ENCODE measurements around the gene INO80B.

The INO80B gene

GRCh38 chr2:74423231-74424095 lies 31.4 kb upstream of the INO80B start:
- H3K27ac ChIP-seq = no peak overlapping the region
- peaks cover 0 to 17% (median 10%) of the 10 kb centered on the region in 4 donors for H3K4me1 ChIP-seq
- no peaks in the 10 kb centered on the region for H3K27me3 ChIP-seq
- intact Hi-C loops (cut with DNase I; ENCODE audit: low total_unique reads) = no loop called here
- H3K4me3 ChIP-seq = no peak overlapping the region
- peaks cover 0 to 35% (median 24%) of the 10 kb centered on the region in 3 donors for H3K36me3 ChIP-seq
- DNase-seq = no peak
- no peak for TF ChIP-seq CTCF (IDR thresholded peaks at IDR 0.05)
- no peaks in the 10 kb centered on the region for H3K9me3 ChIP-seq

GRCh38 chr2:74424139-74424992 lies 30.5 kb upstream of the INO80B start:
- Histone ChIP-seq H3K9me3 (no peaks in the 10 kb centered on the region), H3K36me3 (peaks cover under 1 to 44% (median 33%) of the 10 kb centered on the region in 3 donors), H3K27me3 (no peaks in the 10 kb centered on the region), H3K27ac (no peak overlapping the region), H3K4me1 (peaks cover 0 to 8% (median 4%) of the 10 kb centered on the region in 4 donors), H3K4me3 (no peak overlapping the region)
- no peak for DNase-seq
- intact Hi-C loops (cut with DNase I; ENCODE audit: low total_unique reads) = no loop called here
- no peak for TF ChIP-seq CTCF (IDR thresholded peaks at IDR 0.05)

- intact Hi-C loops (cut with DNase I; ENCODE audit: low total_unique reads) = no loop called here
- TF ChIP-seq CTCF (IDR thresholded peaks at IDR 0.05) = no peak
- DNase-seq = no peak
- Histone ChIP-seq H3K9me3 (no peaks in the 10 kb centered on the region), H3K36me3 (peaks cover 5 to 50% (median 39%) of the 10 kb centered on the region in 3 donors), H3K4me1 (peaks cover 0 to 8% (median 4%) of the 10 kb centered on the region in 4 donors), H3K27ac (no peak overlapping the region), H3K4me3 (no peak overlapping the region), H3K27me3 (no peaks in the 10 kb centered on the region)
Observed at GRCh38 chr2:74424995-74425406, 29.9 kb upstream of the INO80B start.

GRCh38 chr2:74425523-74425922 lies 29.4 kb upstream of the INO80B start:
- TF ChIP-seq CTCF (IDR thresholded peaks at IDR 0.05) = no peak
- Histone ChIP-seq H3K4me3 (no peak overlapping the region), H3K4me1 (peaks cover 0 to 8% (median 4%) of the 10 kb centered on the region in 4 donors), H3K9me3 (no peaks in the 10 kb centered on the region), H3K36me3 (peaks cover 9 to 56% (median 44%) of the 10 kb centered on the region in 3 donors), H3K27ac (no peak overlapping the region), H3K27me3 (no peaks in the 10 kb centered on the region)
- DNase-seq = no peak
- intact Hi-C loops (cut with DNase I; ENCODE audit: low total_unique reads) = no loop called here

- H3K36me3 ChIP-seq = peaks cover 11 to 63% (median 45%) of the 10 kb centered on the region in 3 donors
- intact Hi-C loops (cut with DNase I; ENCODE audit: low total_unique reads) = no loop called here
- no peak for TF ChIP-seq CTCF (IDR thresholded peaks at IDR 0.05)
Observed at GRCh38 chr2:74426181-74426758, 28.6 kb upstream of the INO80B start.

More at GRCh38 chr2:74426181-74426758, 28.6 kb upstream of the INO80B start:
- no peaks in the 10 kb centered on the region for H3K27me3 ChIP-seq
- no peak overlapping the region for H3K4me3 ChIP-seq
- peaks cover 0 to 8% (median 4%) of the 10 kb centered on the region in 4 donors for H3K4me1 ChIP-seq
- H3K27ac ChIP-seq = no peak overlapping the region
- no peak for DNase-seq
- no peaks in the 10 kb centered on the region for H3K9me3 ChIP-seq

All from tibial artery (tissue), 4 donors.